Measurements from ENCODE around the gene SLC16A8.
"Not testable (repeated sequence)": the region's sequence is repeated elsewhere in the genome, so short reads cannot be mapped to it uniquely, and the experiment has no call there.

Gene SLC16A8

GRCh38 chr22:38043151-38044039 is 40.6 kb downstream of the SLC16A8 start:
- no peak for DNase-seq (ENCODE audit: low read depth)

DNA sequence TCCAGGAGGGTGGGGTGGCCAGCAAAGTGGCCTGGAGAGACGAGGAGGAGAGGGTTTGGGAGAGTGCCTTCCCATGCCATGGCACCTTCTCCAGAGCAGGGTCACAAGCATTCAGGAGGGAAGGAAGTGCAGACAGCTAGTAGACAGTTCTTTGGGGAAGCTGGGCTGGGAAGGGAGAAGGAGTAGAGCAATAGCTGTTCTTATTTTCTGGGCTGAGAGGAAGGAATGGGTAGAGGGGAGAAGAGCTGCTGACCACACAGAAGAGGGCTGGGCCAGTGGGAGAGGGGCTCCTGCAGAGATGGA is 41.5 kb downstream of the SLC16A8 start:
- no peak for DNase-seq (ENCODE audit: low read depth)

GRCh38 chr22:38041760-38042487 is 42.1 kb downstream of the SLC16A8 start:
- DNase-seq (ENCODE audit: low read depth), result no peak

DNA sequence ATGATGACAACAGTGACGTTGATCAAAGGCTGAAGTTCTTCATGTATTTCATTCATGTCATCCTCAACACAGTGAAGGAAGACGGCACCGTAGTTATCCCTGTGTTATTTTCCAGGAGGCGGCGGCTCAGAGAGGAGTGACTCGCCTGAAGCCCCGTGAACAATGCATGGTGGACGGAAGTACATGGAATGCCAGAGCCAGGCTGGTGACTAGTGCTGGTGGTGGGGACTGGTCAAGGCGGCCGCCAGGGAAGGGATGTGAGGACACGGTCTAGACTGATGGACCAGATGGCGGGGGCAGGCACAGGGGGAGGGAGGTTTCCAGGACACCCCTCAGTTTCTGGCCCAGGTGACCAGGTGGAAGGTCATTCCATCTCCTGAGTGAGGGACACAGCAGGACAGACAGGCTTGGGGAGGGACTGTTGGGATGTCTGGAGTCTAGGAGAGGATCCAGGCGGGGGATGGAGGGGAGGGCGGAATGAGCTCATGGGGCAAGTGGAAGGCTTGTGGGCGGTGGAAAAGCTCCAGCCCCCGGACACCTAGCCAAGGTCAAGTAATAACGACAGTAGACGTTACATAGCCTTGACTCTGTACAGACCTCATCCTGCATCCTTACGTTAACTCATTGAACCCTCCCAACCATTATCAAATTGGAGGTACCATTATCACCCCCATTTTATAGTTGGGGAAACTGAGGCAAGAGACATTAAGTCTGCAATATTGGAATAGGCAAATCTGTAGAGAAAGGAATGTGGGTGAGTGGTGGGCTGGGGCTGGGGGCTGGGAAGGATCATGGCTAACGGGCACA is 42.8 kb downstream of the SLC16A8 start:
- DNase-seq (ENCODE audit: low read depth), result no peak

GRCh38 chr22:38038890-38039812 is 44.8 kb downstream of the SLC16A8 start:
- DNase-seq (ENCODE audit: low read depth), result no peak

- DNase-seq (ENCODE audit: low read depth), result no peak
These were observed 45.6 kb downstream of the SLC16A8 start for GRCh38 chr22:38038426-38038825.

- DNase-seq (ENCODE audit: low read depth), result not testable (repeated sequence)
These were observed 46.4 kb downstream of the SLC16A8 start for GRCh38 chr22:38037367-38038150.

- no peak for DNase-seq (ENCODE audit: low read depth)
These were observed 47.5 kb downstream of the SLC16A8 start for GRCh38 chr22:38036392-38037062.

- DNase-seq (ENCODE audit: low read depth), result no peak
These were observed 48.5 kb downstream of the SLC16A8 start for GRCh38 chr22:38035530-38035885.

GRCh38 chr22:38034884-38035529 is 49.0 kb downstream of the SLC16A8 start:
- no peak for DNase-seq (ENCODE audit: low read depth)

DNA sequence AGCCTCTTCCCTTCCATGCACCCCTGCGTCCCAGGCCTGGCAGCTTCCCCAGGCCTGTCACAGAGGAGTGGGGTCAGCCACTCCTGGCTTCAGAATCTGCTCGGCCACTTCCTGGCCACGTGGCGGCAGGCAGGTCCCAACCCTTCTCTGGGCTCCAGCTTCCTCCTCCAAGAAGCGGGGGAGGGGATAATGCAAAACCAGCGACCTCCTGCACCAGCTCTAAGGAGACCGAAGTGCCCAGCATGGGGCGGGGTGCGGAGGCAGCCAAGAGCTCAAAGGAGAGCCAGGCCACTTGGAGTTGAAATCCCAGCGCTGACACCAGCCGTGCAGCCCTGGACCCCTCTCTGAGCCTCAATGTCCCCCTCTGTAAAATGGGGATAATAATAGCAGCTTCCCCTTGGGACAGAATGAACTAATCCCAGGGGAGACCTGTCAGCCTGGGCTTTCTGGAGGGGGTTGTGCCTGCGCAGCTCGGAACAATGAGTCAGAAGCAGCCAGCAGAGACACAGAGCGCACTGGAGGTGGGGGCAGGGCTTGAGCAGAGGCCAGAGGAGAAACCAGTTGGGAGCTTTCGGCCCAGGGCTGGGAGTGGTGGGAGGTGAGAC is 49.6 kb downstream of the SLC16A8 start:
- peak; percentile 80 for DNase-seq (ENCODE audit: low read depth)

DNA sequence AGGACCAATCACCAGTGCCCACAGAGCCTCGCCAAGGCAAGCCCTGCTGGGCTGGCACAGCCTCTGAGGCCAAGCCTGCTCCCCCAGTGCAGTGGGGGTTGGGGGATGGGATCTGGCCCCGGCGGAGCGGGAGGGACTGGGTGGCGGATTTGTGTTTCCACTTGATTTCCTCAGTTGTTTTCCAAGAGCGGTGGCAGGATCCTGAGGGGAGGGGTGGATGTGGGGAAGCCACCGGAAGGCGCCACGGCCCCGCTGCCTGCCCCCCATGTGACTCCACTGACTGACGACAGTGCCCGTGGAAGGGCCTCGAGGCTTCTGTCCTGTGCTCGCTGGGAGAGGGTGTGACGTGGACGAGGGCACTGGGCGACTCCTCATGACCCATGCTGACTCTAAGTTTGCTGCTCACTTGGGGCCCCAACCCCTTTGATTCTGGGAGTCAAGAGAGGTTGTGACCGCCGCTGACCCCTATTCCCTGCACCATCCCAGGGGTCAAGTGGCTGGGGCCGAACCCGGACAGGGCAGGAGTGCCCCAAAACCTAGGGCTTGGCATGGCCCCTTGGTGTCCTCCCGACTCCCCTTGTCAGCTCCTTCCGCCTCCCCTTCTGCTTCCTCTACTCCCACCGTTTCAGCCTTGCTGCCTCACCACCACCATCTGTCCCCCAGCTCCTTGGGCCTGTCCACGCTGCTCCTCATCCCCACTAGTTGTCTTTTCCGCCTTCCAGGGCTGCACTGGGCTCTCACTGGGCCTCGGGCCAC is 50.3 kb downstream of the SLC16A8 start:
- DNase-seq (ENCODE audit: low read depth), result no peak

- peak; percentile 66 for DNase-seq (ENCODE audit: low read depth)
These were observed 51.1 kb downstream of the SLC16A8 start for GRCh38 chr22:38032681-38033521.

DNA sequence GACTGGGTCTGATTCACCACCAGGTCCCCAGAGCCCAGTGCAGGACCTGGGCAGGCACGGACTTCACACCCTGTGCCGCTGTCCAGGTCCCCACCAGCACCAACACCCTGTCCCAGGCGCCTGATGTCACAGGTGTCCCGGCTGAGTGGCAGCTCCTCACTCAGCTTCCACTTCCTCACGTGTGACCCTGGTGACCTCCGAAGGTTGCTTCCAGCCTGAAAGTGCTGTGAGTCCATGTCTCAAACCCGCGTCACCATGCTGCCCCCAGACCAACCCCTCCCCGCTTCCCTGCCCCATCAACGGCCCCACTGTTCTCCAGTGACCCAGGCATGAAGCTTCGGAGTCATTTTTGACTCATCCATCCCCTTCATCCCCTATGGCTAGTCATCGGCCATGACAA is 52.5 kb downstream of the SLC16A8 start:
- DNase-seq (ENCODE audit: low read depth), result no peak

DNA sequence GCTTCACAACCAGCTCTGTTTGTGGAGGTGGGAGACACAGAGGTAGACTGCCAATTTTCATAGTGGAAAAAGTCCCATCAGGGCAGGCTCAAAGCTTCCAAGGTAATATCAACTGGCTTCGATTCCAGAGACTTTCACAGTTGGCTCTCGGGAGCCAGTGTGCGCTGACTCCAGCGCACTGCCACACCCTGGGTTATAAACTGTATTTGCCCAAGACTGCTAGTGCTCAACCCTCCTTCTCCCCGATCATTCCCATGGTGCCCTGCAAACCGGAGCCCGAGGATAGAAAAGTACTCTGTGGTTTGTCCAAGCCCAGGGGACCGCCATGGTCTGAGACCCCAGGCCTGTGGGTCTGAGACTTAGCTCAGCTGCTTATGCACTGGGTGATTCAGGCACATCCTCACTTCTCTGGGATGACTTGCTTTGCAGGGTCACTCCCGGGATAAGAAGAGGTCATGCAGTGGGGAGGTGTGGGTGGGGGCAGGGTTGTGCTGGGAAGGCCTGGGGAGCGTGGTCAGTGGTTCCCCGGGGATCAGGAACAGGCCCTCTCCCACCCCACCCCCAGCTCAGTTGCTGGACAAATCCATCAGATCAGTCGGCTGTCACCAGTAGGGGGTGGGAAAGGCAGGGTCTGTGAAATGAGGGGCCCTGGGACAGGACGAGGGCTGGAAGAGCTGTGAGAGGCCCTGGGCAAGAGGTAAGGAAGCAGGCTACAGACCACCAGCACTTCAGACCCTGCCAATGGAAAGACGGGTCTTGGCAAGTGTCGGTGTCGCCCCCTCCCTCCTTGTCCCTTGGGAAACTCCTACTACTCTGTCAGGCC is 53.5 kb downstream of the SLC16A8 start:
- no peak for DNase-seq (ENCODE audit: low read depth)

DNA sequence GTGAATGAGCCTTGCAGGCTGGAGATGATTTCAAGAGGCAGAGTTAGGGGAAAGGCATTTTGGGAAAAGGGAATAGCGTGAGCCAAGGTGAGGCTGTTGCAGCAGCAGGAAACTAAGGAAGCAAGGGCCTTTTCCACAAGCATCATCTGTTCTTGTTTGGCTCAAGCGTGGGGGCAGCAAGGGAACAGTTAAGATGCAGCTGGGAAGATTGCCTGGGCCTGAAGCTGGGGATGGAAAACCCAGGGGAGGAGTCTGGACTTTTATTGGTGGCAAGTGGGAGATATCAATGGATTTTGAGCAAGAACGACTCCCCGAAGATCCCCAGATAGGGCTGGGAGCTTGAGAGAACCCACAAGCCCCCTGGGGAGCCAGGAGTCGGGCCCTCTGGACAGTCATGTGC is 54.1 kb downstream of the SLC16A8 start:
- no peak for DNase-seq (ENCODE audit: low read depth)

DNA sequence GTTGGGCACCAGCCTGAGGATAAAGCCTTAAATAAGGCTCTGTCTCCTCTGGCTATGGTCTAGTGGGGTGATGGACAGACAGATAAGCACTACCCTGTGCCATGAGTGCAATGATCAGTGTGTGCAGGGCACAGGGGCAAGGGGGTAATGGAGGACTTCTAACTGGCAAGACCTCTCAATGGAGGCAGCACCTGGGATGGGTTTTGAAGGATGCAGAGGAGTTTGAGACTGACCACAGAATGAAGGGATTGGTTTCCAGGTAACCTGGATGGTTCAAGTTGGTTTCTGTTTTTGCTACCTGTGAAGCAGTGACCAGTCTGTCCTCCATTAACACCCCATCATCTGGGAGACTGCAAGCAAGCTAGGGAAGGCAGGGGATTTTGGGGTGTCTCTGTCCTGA is 54.6 kb downstream of the SLC16A8 start:
- no peak for DNase-seq (ENCODE audit: low read depth)
